ENCODE data around the gene S100Z.
"Not testable (repeated sequence)": the region's sequence is repeated elsewhere in the genome, so short reads cannot be mapped to it uniquely, and the experiment has no call there.

Gene S100Z

GRCh38 chr5:76849419-76850291 is at the start of gene S100Z:
Gene S100Z, plus strand, starts transcription at chr5:76850014. Its CDS starts 25,346 bp downstream, at chr5:76875360.
- DNase-seq (ENCODE audit: extremely low spot score, insufficient read length, low read depth) (no peak), FAIRE-seq (no peak)

GRCh38 chr5:76800579-76800978 is 49.2 kb upstream of the S100Z start:
- DNase-seq (ENCODE audit: extremely low spot score, insufficient read length, low read depth), result no peak
- FAIRE-seq, result no peak

- FAIRE-seq (no peak), DNase-seq (ENCODE audit: extremely low spot score, insufficient read length, low read depth) (no peak)
These were observed 48.5 kb upstream of the S100Z start for GRCh38 chr5:76801159-76801802.

DNA sequence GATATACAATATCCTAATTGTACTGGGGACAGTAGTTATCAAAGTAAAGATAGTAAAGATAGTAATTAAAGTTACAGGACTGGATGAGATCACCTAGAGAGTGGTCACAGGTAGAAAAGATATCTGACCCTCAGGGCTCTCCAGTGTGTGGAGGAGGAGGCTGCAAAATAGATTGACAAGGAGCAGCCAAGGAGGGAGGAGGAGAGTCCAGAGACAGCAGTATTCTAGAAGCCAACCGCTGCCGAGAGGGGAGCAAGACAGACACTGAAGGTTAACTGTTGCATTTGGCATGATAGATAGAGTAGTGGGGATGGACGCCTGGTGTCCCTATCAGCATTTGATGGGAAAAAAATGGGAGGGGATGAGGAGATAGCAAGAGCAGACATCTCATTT is 48.0 kb upstream of the S100Z start:
- no peak for FAIRE-seq
- DNase-seq (ENCODE audit: extremely low spot score, insufficient read length, low read depth), result no peak

DNA sequence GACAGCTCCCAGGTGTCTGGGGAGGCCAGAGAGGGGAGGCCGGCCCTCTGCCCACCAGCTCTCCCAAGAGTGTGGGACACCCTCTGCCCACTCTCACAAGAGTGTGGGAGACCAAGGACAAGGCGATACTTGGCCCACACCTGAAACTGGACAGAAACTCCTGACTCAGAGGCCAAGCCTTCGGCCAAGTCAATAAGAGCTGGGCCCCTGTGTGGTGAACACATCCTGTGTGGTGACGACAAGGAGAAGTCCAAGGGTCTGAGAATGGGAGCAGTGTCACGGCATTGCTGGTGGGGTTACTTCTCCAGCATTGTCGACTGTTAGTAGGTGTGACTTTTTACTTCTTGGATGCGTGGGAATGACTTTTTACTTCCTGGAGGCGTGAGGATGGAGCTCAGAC is 45.5 kb upstream of the S100Z start:
- FAIRE-seq (no peak), DNase-seq (ENCODE audit: extremely low spot score, insufficient read length, low read depth) (no peak)

- DNase-seq (ENCODE audit: extremely low spot score, insufficient read length, low read depth) (no peak), FAIRE-seq (no peak)
These were observed 43.9 kb upstream of the S100Z start for GRCh38 chr5:76805821-76806505.

GRCh38 chr5:76807296-76807695 is 42.5 kb upstream of the S100Z start:
- DNase-seq (ENCODE audit: extremely low spot score, insufficient read length, low read depth) (no peak), FAIRE-seq (no peak)

DNA sequence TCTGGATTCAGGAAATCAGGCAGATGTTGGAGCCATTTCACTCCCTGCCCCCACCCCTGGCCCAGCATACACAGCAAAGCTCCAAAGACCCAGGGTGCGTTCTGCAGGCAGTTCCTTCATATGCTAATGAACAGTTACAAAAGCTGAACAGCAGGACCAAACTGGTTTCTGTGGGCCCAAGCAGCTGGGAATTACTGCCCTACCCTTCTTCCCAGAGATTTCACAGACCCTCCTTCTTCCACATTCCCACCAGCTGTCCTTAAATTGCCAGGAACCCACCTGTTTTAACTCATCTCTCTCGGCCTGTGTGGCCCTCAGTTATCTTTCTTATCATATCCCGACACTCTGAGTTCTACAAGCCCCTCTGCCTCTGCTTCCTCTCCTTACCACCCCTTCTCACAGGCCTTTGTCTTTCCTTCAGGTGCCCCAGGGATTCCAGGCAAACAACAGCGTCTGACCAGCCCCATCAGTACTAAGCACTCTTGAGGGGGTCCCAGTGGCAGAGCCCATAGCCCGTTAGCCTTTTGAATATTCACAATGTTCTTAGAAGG is 41.6 kb upstream of the S100Z start:
- no peak for DNase-seq (ENCODE audit: extremely low spot score, insufficient read length, low read depth)
- no peak for FAIRE-seq

- no peak for FAIRE-seq
- DNase-seq (ENCODE audit: extremely low spot score, insufficient read length, low read depth), result no peak
These were observed 40.7 kb upstream of the S100Z start for GRCh38 chr5:76809141-76809540.

DNA sequence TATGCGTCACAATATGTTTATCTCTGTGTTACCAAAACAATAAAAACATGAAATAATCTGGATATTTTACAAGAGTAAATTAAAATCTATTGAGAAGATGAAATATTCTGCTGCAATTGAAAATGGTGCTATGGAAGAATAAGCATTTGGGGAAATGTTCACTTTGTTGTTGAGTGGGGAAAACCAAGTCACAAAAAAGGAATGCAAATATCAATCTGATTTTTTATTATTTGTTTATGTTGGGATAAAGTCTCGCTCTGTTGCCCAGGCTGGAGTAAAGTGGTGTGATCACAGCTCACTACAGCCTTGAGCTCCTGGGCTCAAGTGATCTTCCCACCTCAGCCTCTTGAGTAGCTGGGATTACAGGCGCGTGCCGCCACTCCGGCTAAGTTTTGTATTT is 39.6 kb upstream of the S100Z start:
- no peak for DNase-seq (ENCODE audit: extremely low spot score, insufficient read length, low read depth)

GRCh38 chr5:76811214-76811613 is 38.6 kb upstream of the S100Z start:
- no peak for FAIRE-seq
- no peak for DNase-seq (ENCODE audit: extremely low spot score, insufficient read length, low read depth)

More for the DNA sequence above, 39.6 kb upstream of the S100Z start:
- no peak for FAIRE-seq

- not testable (repeated sequence) for DNase-seq (ENCODE audit: extremely low spot score, insufficient read length, low read depth)
These were observed 37.6 kb upstream of the S100Z start for GRCh38 chr5:76812209-76812608.

DNA sequence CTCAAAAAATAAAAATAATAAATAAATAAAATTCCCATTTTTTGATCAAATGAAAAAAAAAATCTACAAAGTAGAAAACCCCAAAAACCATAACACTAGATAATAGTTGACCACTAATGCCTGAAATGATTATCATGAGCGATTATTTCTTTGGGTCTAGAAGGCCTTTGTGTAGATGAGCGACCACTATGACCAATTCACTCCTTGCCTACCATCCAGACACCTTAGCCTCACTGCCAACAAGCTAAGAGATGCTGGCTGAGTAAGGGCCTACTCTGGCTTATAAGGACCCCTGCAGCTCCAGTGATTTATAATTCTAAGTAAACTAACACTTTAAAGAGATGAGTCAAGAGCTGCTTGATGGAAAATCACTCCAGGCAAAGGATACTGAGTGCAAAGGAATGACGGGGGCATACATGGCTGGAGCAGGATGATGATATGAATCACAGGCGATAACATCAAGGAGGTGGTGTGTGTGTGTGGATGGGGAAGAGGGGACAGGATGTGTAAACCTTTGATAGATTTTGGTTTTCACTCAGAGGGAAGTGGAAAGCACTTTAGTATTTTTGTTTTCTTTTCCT is 35.7 kb upstream of the S100Z start:
- DNase-seq (ENCODE audit: extremely low spot score, insufficient read length, low read depth), result no peak
- no peak for FAIRE-seq

More at GRCh38 chr5:76812209-76812608, 37.6 kb upstream of the S100Z start:
- not testable (repeated sequence) for FAIRE-seq

DNA sequence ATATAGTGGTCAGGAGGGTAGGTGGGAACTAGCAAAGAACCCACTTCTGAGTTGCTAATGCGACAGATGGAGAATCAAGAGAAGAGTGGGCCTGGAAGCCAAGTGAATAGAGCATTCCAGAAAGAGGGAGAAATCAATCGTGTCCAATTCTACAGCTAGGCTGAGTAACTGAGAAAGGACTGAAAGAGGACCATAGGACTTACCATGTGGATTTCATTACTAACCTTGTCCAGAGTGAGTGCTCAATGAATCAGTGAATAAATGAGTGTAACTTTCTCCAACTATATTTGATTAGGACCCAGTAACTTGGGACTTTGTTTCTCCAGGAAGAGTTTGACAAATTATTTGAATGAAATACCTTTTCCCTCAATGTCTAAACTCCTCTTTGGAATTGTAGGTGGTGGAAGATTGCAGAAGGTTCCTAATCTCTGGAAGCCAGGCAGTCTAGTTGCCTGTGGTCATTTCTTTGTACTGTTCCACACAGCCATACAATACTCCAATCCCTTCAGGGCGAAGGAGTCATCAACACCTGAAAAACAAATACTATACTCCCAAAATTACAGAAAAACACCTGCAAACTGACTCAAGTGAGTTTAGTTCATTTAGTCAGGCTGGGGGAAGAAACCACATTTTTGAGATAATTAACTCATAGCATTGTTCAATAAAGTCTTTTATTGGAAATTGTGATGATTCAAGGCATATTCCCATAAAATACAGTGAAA is 33.5 kb upstream of the S100Z start:
- DNase-seq (ENCODE audit: extremely low spot score, insufficient read length, low read depth), result no peak
- FAIRE-seq, result no peak

DNA sequence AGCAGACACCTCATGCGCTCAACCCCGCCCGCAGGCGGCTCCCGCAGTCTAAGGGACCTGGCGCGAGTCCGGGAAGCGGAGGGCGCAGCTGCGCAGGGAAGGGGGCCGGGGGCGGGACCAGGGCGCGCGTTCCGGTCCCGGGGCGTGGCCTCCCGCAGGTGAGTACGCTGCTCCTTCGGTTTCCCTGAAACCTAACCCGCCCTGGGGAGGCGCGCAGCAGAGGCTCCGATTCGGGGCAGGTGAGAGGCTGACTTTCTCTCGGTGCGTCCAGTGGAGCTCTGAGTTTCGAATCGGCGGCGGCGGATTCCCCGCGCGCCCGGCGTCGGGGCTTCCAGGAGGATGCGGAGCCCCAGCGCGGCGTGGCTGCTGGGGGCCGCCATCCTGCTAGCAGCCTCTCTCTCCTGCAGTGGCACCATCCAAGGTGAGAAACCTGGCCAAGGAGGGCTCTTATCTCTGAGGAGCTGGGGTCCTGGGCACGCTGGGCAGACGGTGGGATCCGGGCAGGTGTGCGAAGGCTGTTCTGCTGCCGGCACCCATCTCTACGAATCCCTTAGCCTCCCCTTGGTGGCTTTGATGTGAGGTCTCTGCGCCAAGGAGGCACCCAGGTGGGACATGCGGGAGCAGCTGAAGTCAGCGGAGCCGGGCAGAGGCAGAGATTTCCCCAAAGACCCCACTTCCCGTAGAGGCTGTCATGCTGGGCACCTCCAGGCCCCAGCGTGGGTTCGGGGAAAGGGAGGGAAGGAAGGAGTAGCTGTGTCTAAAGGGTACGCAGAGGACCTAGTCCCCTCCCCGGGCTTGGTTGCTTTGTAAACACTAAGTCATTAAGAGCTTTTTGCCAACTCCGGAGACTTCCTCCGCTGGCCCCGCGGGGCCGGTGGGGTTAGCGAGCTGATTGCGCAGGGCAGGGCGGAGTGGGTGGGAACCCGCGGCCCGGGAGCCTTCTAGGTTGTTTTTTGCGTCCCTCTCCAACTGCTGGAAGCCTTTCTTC is 30.7 kb upstream of the S100Z start, which contains the start of gene F2RL1:
Gene F2RL1, plus strand, starts transcription at position 187 of the 988 bp plus-strand sequence. Its CDS starts 153 bp downstream, at position 340.
- DNase-seq (ENCODE audit: extremely low spot score, insufficient read length, low read depth) (no peak), FAIRE-seq (no peak)

DNA sequence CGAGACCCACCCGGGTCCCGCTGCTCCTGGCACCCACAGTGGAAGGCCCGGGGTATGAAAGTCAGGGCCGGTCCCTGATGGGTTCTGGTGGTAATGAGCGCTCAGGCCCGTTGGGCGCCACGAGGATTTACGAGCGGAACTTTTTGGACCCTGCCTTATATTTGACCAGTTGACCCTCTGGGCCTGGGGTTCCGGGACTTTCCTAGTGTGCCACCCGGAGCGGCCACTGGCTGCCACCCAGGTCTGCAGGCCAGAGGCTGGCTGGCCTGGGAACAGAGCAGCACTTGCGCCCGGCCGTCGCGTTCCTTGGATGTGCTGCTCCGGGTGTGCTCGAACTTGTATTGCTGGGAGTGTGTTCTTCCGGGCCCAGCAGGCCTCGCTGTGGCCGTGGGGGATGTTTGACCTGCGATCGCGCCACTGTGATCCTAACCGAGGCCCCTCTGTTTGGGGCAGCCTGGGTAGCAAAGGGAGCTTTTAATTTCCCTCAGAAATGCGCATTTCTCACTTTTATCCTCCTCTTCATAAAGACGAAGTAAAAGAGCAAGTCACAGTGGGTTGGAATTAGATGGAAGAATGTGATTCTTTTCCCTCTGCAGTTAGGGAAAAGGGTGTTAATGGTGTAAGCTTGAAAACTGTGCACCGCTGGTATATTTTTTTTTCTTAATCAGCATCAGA is 29.8 kb upstream of the S100Z start:
- FAIRE-seq (no peak), DNase-seq (ENCODE audit: extremely low spot score, insufficient read length, low read depth) (no peak)

- FAIRE-seq, result no peak
- DNase-seq (ENCODE audit: extremely low spot score, insufficient read length, low read depth), result no peak
These were observed 29.3 kb upstream of the S100Z start for GRCh38 chr5:76820526-76820890.

GRCh38 chr5:76821136-76821535 is 28.7 kb upstream of the S100Z start:
- no peak for FAIRE-seq
- no peak for DNase-seq (ENCODE audit: extremely low spot score, insufficient read length, low read depth)
